Aorta (tissue), 5 donors: ENCODE results near the gene FNIP1. TPM values are rescaled to one million over a fixed set of nuclear protein-coding genes. Genes with fewer than 3 reads are reported as not detected.

Experiments used
- ATAC-seq: fragments of 200-7000 bp; cut with Tn5 transposase; one replicate; pipeline ENCODE4 v1.9.1; 2022; ENCODE audit warnings: moderate library complexity; ENCODE audit not compliant: low FRiP score
- DNase-seq, 2 donors: peaks; one replicate each; pipeline ENCODE4 v3.0.0-alpha.2; 2020
- H3K27ac ChIP-seq, 2 donors: one replicate each; pipeline ENCODE4 v1.5.1; 2013; ENCODE audit warnings: low read length in 2 of 2, mild to moderate bottlenecking in 2 of 2, moderate library complexity in 2 of 2, control low read depth in 1 of 2, inconsistent platforms in 1 of 2, low read depth in 1 of 2
- H3K27me3 ChIP-seq, 2 donors: one replicate each; pipeline ENCODE4 v1.6.1; 2013; ENCODE audit warnings: control low read depth in 1 of 2, low read length in 1 of 2, mild to moderate bottlenecking in 1 of 2, moderate library complexity in 1 of 2; ENCODE audit not compliant: insufficient read depth in 2 of 2, control insufficient read depth in 1 of 2
- H3K36me3 ChIP-seq, 2 donors: one replicate each; pipeline ENCODE4 v1.6.1; 2013; ENCODE audit warnings: control low read depth in 1 of 2, low read length in 1 of 2, mild to moderate bottlenecking in 1 of 2; ENCODE audit not compliant: insufficient read depth in 2 of 2, control insufficient read depth in 1 of 2
- H3K4me1 ChIP-seq, 2 donors: one replicate each; pipeline ENCODE4 v1.6.1; 2013; ENCODE audit warnings: low read length in 2 of 2, control low read depth in 1 of 2, mild to moderate bottlenecking in 1 of 2, moderate library complexity in 1 of 2; ENCODE audit not compliant: insufficient read depth in 2 of 2, control insufficient read depth in 1 of 2
- H3K4me3 ChIP-seq, 2 donors: one replicate each; pipeline ENCODE4 v1.5.1; 2013; ENCODE audit warnings: low read length in 2 of 2, control low read depth in 1 of 2, mild to moderate bottlenecking in 1 of 2
- H3K9me3 ChIP-seq: one replicate; pipeline ENCODE4 v1.6.1; 2013; ENCODE audit warnings: mild to moderate bottlenecking, low read length; ENCODE audit not compliant: control insufficient read depth
- WGBS, 2 donors: extraction: QIAGEN DNeasy Blood & Tissue Kit; methylation state at CpG; one replicate each; pipeline ENCODE4 v1.1.7; 2013; 5-methylcytosine and 5-hydroxymethylcytosine counted together
- intact Hi-C, 2 donors: fragments of 100-400 bp; cut with DNase I; formaldehyde crosslinking; loops; one replicate each; pipeline versions ENCODE4 v1.14.2 to v1.15.0; 2022
- polyA plus RNA-seq, 2 donors: library from polyadenylated mRNA; stranded (reverse); fragments of 200-250 nt; gene quantifications; one replicate each; pipeline ENCODE4 v1.2.3, GENCODE V29; 2013
- total RNA-seq, 2 donors: library from RNA; stranded (reverse); fragmentation: NEBNext Ultra II Directional; extraction: Animal tissue kit (Norgen Biotek cat#: 25700); gene quantifications; one replicate each; pipeline ENCODE4 v1.2.1, GENCODE V29; 2021
- donor health status: healthy with polysubstance abuse.
- donor health status: Bipolar disorder and iron deficiency.
- donor health status: DM: no; HTN: no; CAD: no.
- donor health status: DM: no; HTN: no; CAD: no.
- donor health status: DM: yes; HTN: yes; CAD: no.

The FNIP1 gene
- total and polyA plus RNA-seq, 4 donors: 4.0 to 50.0 (median 24.6) TPM

- Histone ChIP-seq H3K4me3 (no peak overlapping the region), H3K4me1 (no peaks in the 10 kb centered on the region), H3K27ac (no peak overlapping the region), H3K36me3 (peaks cover 2 to 5% of the 10 kb centered on the region in 2 donors), H3K27me3 (no peaks in the 10 kb centered on the region), H3K9me3 (no peaks in the 10 kb centered on the region)
- WGBS, 2 donors: 99% methylated on average over 9 of the region's 9 CpGs
- no peak for ATAC-seq
- no peak for DNase-seq
- intact Hi-C loops: no loop called here
These were observed 137.0 kb downstream of the FNIP1 start for GRCh38 chr5:131659841-131660240.

GRCh38 chr5:131659290-131659689, 137.5 kb downstream of the FNIP1 start:
- no peak overlapping the region for H3K4me3 ChIP-seq
- H3K36me3 ChIP-seq: peaks cover 2 to 5% of the 10 kb centered on the region in 2 donors
- no peaks in the 10 kb centered on the region for H3K27me3 ChIP-seq
- WGBS, 2 donors: 98 to 99% methylated on average over 13 of the region's 13 CpGs
- no peak overlapping the region for H3K27ac ChIP-seq
- DNase-seq (no peak), ATAC-seq (no peak)
- intact Hi-C loops: no loop called here
- H3K4me1 ChIP-seq: no peaks in the 10 kb centered on the region
- H3K9me3 ChIP-seq: no peaks in the 10 kb centered on the region

GRCh38 chr5:131654776-131655175, 142.0 kb downstream of the FNIP1 start:
- Histone ChIP-seq H3K4me3 (no peak overlapping the region), H3K27ac (no peak overlapping the region), H3K4me1 (no peaks in the 10 kb centered on the region), H3K27me3 (no peaks in the 10 kb centered on the region), H3K36me3 (peaks cover 4 to 5% of the 10 kb centered on the region in 2 donors), H3K9me3 (no peaks in the 10 kb centered on the region)
- no peak for DNase-seq
- intact Hi-C loops: no loop called here
- ATAC-seq: no peak
- 86 to 90% methylated on average over 2 of the region's 2 CpGs for WGBS, 2 donors

- ATAC-seq: no peak
- 94% methylated on average over 2 of the region's 2 CpGs for WGBS, 2 donors
- Histone ChIP-seq H3K27ac (no peak overlapping the region), H3K36me3 (peaks cover 4 to 5% of the 10 kb centered on the region in 2 donors), H3K4me1 (no peaks in the 10 kb centered on the region), H3K4me3 (no peak overlapping the region), H3K9me3 (no peaks in the 10 kb centered on the region), H3K27me3 (no peaks in the 10 kb centered on the region)
- intact Hi-C loops: no loop called here
- no peak for DNase-seq
These were observed 142.5 kb downstream of the FNIP1 start for GRCh38 chr5:131654309-131654708.

GRCh38 chr5:131649161-131649560, 147.7 kb downstream of the FNIP1 start:
- Histone ChIP-seq H3K27me3 (no peaks in the 10 kb centered on the region), H3K4me3 (no peak overlapping the region), H3K4me1 (no peaks in the 10 kb centered on the region), H3K36me3 (peaks cover 0 to 6% of the 10 kb centered on the region in 2 donors), H3K27ac (no peak overlapping the region), H3K9me3 (no peaks in the 10 kb centered on the region)
- ATAC-seq (no peak), DNase-seq (no peak)
- whole genome bisulfite sequencing, 2 donors: 62 to 69% methylated on average over 3 of the region's 3 CpGs
- intact Hi-C loops: no loop called here

GRCh38 chr5:131647048-131647769, 149.6 kb downstream of the FNIP1 start:
- intact Hi-C loops: no loop called here
- Histone ChIP-seq H3K4me1 (no peaks in the 10 kb centered on the region), H3K4me3 (no peak overlapping the region), H3K27ac (no peak overlapping the region), H3K9me3 (no peaks in the 10 kb centered on the region), H3K36me3 (peaks cover 0 to 6% of the 10 kb centered on the region in 2 donors), H3K27me3 (no peaks in the 10 kb centered on the region)
- 77 to 81% methylated on average over 10 of the region's 10 CpGs for WGBS, 2 donors
- no peak for DNase-seq
- ATAC-seq: no peak

GRCh38 chr5:131644822-131645221, 152.0 kb downstream of the FNIP1 start:
- 93% methylated on average over 7 of the region's 7 CpGs for WGBS, 2 donors
- no peak for ATAC-seq
- H3K9me3 ChIP-seq: no peaks in the 10 kb centered on the region

GRCh38 chr5:131644370-131644769, 152.4 kb downstream of the FNIP1 start:
- 72% methylated on average over 1 of the region's 1 CpG for WGBS, 2 donors
- Histone ChIP-seq H3K27me3 (no peaks in the 10 kb centered on the region), H3K9me3 (no peaks in the 10 kb centered on the region), H3K27ac (no peak overlapping the region), H3K36me3 (peaks cover 0 to 3% of the 10 kb centered on the region in 2 donors), H3K4me3 (no peak overlapping the region), H3K4me1 (no peaks in the 10 kb centered on the region)
- intact Hi-C loops: no loop called here
- no peak for ATAC-seq
- no peak for DNase-seq

More at GRCh38 chr5:131644822-131645221, 152.0 kb downstream of the FNIP1 start:
- DNase-seq: no peak
- Histone ChIP-seq H3K4me3 (no peak overlapping the region), H3K36me3 (peaks cover 0 to 3% of the 10 kb centered on the region in 2 donors), H3K27ac (no peak overlapping the region), H3K4me1 (no peaks in the 10 kb centered on the region), H3K27me3 (no peaks in the 10 kb centered on the region)
- intact Hi-C loops: no loop called here

- Histone ChIP-seq H3K9me3 (no peaks in the 10 kb centered on the region), H3K27me3 (no peaks in the 10 kb centered on the region), H3K4me3 (no peak overlapping the region), H3K4me1 (no peaks in the 10 kb centered on the region), H3K36me3 (no peaks in the 10 kb centered on the region), H3K27ac (no peak overlapping the region)
- ATAC-seq (no peak), DNase-seq (no peak)
- intact Hi-C loops: no loop called here
- WGBS, 2 donors: 85 to 89% methylated on average over 1 of the region's 1 CpG
These were observed 155.3 kb downstream of the FNIP1 start for GRCh38 chr5:131641494-131641893.
